ENCODE results near the gene CYBC1.
"Not testable (repeated sequence)": the region's sequence is repeated elsewhere in the genome, so short reads cannot be mapped to it uniquely, and the experiment has no call there.

CYBC1 gene

GRCh38 chr17:82415336-82415735 lies 35.2 kb downstream of the CYBC1 start:
- TF ChIP-seq EZH2phosphoT487 (IDR thresholded peaks at IDR 0.05; ENCODE audit: borderline replicate concordance), result no peak
- TF ChIP-seq, protein P1, sequence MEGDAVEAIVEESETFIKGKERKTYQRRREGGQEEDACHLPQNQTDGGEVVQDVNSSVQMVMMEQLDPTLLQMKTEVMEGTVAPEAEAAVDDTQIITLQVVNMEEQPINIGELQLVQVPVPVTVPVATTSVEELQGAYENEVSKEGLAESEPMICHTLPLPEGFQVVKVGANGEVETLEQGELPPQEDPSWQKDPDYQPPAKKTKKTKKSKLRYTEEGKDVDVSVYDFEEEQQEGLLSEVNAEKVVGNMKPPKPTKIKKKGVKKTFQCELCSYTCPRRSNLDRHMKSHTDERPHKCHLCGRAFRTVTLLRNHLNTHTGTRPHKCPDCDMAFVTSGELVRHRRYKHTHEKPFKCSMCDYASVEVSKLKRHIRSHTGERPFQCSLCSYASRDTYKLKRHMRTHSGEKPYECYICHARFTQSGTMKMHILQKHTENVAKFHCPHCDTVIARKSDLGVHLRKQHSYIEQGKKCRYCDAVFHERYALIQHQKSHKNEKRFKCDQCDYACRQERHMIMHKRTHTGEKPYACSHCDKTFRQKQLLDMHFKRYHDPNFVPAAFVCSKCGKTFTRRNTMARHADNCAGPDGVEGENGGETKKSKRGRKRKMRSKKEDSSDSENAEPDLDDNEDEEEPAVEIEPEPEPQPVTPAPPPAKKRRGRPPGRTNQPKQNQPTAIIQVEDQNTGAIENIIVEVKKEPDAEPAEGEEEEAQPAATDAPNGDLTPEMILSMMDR (conservative IDR thresholded peaks at IDR 0.05; ENCODE audit: low read length), result no peak
- no peak overlapping the region for H3K4me2 ChIP-seq (ENCODE audit: low read depth, low read length, poor library complexity, severe bottlenecking)
- no peaks in the 10 kb centered on the region for H3K36me3 ChIP-seq (ENCODE audit: insufficient read depth, low read length)
- H3K27me3 ChIP-seq (ENCODE audit: insufficient read depth, low read length, poor library complexity, severe bottlenecking), result no peaks in the 10 kb centered on the region
- no peaks in the 10 kb centered on the region for H3K9me2 ChIP-seq (replicated peaks; ENCODE audit: low read depth, low read length)
- H3K79me2 ChIP-seq (ENCODE audit: insufficient read depth, low read length), result peaks cover 27% of the 10 kb centered on the region; the same call in 1 of the 2 replicates
- H2AFZ ChIP-seq (ENCODE audit: low read length), result no peak overlapping the region
- peaks cover 22% of the 10 kb centered on the region for H4K20me1 ChIP-seq (ENCODE audit: insufficient read depth, low read length, poor library complexity, severe bottlenecking)
- no peaks in the 10 kb centered on the region for H3F3A ChIP-seq (ENCODE audit: low read depth)
- peaks cover 17% of the 10 kb centered on the region for H3K4me1 ChIP-seq (ENCODE audit: insufficient read depth, low read length, poor library complexity, severe bottlenecking)
- no peaks in the 10 kb centered on the region for H3K9me3 ChIP-seq (ENCODE audit: insufficient read depth, low read depth, low read length)
- no peak overlapping the region for H3K9ac ChIP-seq (ENCODE audit: low read depth, low read length, poor library complexity, severe bottlenecking)
- H3K4me3 ChIP-seq (ENCODE audit: low read length, poor library complexity, severe bottlenecking), result no peak overlapping the region

- Histone ChIP-seq H3K4me3 (ENCODE audit: low read length, poor library complexity, severe bottlenecking) (no peak overlapping the region), H3K9ac (ENCODE audit: low read depth, low read length, poor library complexity, severe bottlenecking) (no peak overlapping the region), H4K20me1 (ENCODE audit: insufficient read depth, low read length, poor library complexity, severe bottlenecking) (peaks cover 22% of the 10 kb centered on the region), H3K9me2 (replicated peaks; ENCODE audit: low read depth, low read length) (no peaks in the 10 kb centered on the region), H3F3A (ENCODE audit: low read depth) (no peaks in the 10 kb centered on the region), H3K36me3 (ENCODE audit: insufficient read depth, low read length) (no peaks in the 10 kb centered on the region), H3K9me3 (ENCODE audit: insufficient read depth, low read depth, low read length) (no peaks in the 10 kb centered on the region), H3K27me3 (ENCODE audit: insufficient read depth, low read length, poor library complexity, severe bottlenecking) (no peaks in the 10 kb centered on the region), H3K4me2 (ENCODE audit: low read depth, low read length, poor library complexity, severe bottlenecking) (no peak overlapping the region), H3K79me2 (ENCODE audit: insufficient read depth, low read length) (peaks cover 22% of the 10 kb centered on the region; the same call in 1 of the 2 replicates), H3K4me1 (ENCODE audit: insufficient read depth, low read length, poor library complexity, severe bottlenecking) (peaks cover 14% of the 10 kb centered on the region), H2AFZ (ENCODE audit: low read length) (no peak overlapping the region)
- TF ChIP-seq, protein P1 (conservative IDR thresholded peaks at IDR 0.05; ENCODE audit: low read length), result peak; percentile 95
- TF ChIP-seq EZH2phosphoT487 (IDR thresholded peaks at IDR 0.05; ENCODE audit: borderline replicate concordance), result no peak
Measured at GRCh38 chr17:82414548-82415281, 35.8 kb downstream of the CYBC1 start.

DNA sequence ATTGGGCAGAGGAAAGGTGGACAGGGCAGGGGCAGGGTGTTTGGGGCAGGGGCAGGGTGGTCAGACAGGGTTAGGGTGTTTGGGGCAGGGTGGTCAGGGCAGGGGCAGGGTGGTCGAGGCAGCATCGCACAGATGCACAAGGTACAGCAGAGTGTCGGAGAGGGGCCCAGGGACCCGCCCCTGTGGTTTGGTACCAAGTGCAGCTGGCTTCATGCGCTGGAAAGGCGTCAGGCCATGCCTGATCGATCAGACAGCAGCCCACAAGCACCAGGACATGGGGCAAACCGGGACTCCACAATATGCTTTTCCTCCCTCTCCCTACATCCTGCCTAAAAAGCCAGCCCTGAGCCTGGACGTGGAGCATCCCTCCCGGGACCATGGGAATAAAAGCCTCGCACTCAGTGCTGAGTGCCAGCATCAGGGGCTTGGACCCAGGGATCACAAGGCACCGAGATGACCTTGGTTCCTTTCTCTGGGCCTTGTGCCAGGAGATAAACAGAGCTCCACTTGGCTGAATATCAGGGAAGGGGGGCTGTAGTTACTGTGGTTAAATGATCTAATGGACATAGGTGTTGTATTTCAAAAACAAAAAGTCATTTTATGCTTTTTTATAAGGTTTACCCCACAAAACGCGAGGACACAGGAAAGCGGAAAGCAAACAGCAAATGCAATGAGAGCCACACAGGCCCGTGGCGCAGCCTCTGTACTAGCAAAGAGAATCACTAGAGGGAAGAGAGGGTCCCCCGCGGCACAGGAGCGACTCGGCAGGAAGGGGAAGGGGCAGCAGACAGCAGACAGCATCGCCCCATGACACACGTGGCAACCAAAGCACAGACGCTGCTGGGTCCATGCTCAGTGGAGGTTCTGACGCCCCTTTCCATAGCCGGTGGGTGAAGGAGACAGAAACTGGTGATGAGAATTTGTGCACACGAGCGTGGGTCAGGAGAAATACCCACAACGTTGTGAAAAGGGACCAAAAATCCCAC lies 37.7 kb downstream of the CYBC1 start:
- no peak for TF ChIP-seq EZH2phosphoT487 (IDR thresholded peaks at IDR 0.05; ENCODE audit: borderline replicate concordance)
- TF ChIP-seq, protein P1 (conservative IDR thresholded peaks at IDR 0.05; ENCODE audit: low read length), result no peak
- no peak overlapping the region for H2AFZ ChIP-seq (ENCODE audit: low read length)
- H3K9me3 ChIP-seq (ENCODE audit: insufficient read depth, low read depth, low read length), result no peaks in the 10 kb centered on the region
- H3K9me2 ChIP-seq (replicated peaks; ENCODE audit: low read depth, low read length), result no peaks in the 10 kb centered on the region
- no peaks in the 10 kb centered on the region for H3F3A ChIP-seq (ENCODE audit: low read depth)
- H3K4me2 ChIP-seq (ENCODE audit: low read depth, low read length, poor library complexity, severe bottlenecking), result no peak overlapping the region
- H3K4me3 ChIP-seq (ENCODE audit: low read length, poor library complexity, severe bottlenecking), result no peak overlapping the region
- H3K79me2 ChIP-seq (ENCODE audit: insufficient read depth, low read length), result peaks cover 11% of the 10 kb centered on the region; the same call in 1 of the 2 replicates
- H3K27me3 ChIP-seq (ENCODE audit: insufficient read depth, low read length, poor library complexity, severe bottlenecking), result no peaks in the 10 kb centered on the region
- peaks cover 20% of the 10 kb centered on the region for H4K20me1 ChIP-seq (ENCODE audit: insufficient read depth, low read length, poor library complexity, severe bottlenecking)
- no peak overlapping the region for H3K9ac ChIP-seq (ENCODE audit: low read depth, low read length, poor library complexity, severe bottlenecking)
- peaks cover 3% of the 10 kb centered on the region for H3K4me1 ChIP-seq (ENCODE audit: insufficient read depth, low read length, poor library complexity, severe bottlenecking)
- no peaks in the 10 kb centered on the region; the same call in 1 of the 2 replicates for H3K36me3 ChIP-seq (ENCODE audit: insufficient read depth, low read length)

DNA sequence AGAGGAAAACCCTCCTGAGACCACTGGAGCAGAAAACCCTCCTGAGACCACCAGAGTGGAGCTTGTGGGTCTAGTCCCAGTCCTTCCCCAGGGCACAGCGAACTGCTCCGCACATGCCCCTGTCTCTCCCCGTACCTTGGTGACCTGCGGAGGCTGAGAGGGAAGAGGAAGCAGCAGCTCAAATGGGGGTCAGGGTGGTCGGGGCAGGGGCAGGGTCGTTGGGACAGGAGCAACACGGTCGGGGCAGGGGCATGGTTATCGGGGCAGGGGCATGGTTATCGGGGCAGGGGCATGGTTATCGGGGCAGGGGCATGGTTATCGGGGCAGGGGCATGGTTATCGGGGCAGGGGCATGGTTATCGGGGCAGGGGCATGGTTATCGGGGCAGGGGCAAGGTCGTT lies 38.5 kb downstream of the CYBC1 start:
- Histone ChIP-seq H3K79me2 (ENCODE audit: insufficient read depth, low read length) (peaks cover 11% of the 10 kb centered on the region; the same call in 1 of the 2 replicates), H4K20me1 (ENCODE audit: insufficient read depth, low read length, poor library complexity, severe bottlenecking) (peaks cover 15% of the 10 kb centered on the region)
- H3K4me1 ChIP-seq (ENCODE audit: insufficient read depth, low read length, poor library complexity, severe bottlenecking); H3F3A ChIP-seq (ENCODE audit: low read depth); H3K9me3 ChIP-seq (ENCODE audit: insufficient read depth, low read depth, low read length); H2AFZ ChIP-seq (ENCODE audit: low read length); H3K4me2 ChIP-seq (ENCODE audit: low read depth, low read length, poor library complexity, severe bottlenecking); H3K27me3 ChIP-seq (ENCODE audit: insufficient read depth, low read length, poor library complexity, severe bottlenecking); H3K9me2 ChIP-seq (replicated peaks; ENCODE audit: low read depth, low read length); H3K9ac ChIP-seq (ENCODE audit: low read depth, low read length, poor library complexity, severe bottlenecking); H3K4me3 ChIP-seq (ENCODE audit: low read length, poor library complexity, severe bottlenecking); H3K36me3 ChIP-seq (ENCODE audit: insufficient read depth, low read length): not testable (repeated sequence)
